Osteoblast (primary cell): ENCODE results near the gene SECTM1. TPM values are rescaled to one million over a fixed set of nuclear protein-coding genes. Genes with fewer than 3 reads are reported as not detected.

Source experiments
- DNase-seq: peaks from one replicate; pipeline ENCODE4 v3.0.0; 2011; ENCODE audit warnings: low spot score, mixed read lengths; ENCODE audit not compliant: insufficient read length; ENCODE audit errors: missing footprints
- H2AFZ ChIP-seq: 2 replicates; pipeline ENCODE4 v1.6.0; 2011; ENCODE audit warnings: mild to moderate bottlenecking, low read length
- H3K27ac ChIP-seq: 2 replicates; pipeline ENCODE4 v1.5.1; 2011; ENCODE audit warnings: mild to moderate bottlenecking, low read depth, low read length, moderate library complexity
- H3K27me3 ChIP-seq: 2 replicates; pipeline ENCODE4 v1.6.0; 2012; ENCODE audit warnings: mild to moderate bottlenecking, control low read depth, inconsistent platforms, low read length, moderate library complexity; ENCODE audit not compliant: insufficient read depth
- H3K36me3 ChIP-seq: 2 replicates; pipeline ENCODE4 v1.5.1; 2011; ENCODE audit warnings: mild to moderate bottlenecking, low read length, control low read depth, moderate library complexity; ENCODE audit not compliant: insufficient read depth
- H3K4me1 ChIP-seq: 2 replicates; pipeline ENCODE4 v1.5.1; 2011; ENCODE audit warnings: mild to moderate bottlenecking, low read length, control low read depth, moderate library complexity; ENCODE audit not compliant: insufficient read depth
- H3K4me2 ChIP-seq: 2 replicates; pipeline ENCODE4 v1.6.0; 2011; ENCODE audit warnings: mild to moderate bottlenecking, low read length; ENCODE audit not compliant: insufficient read depth
- H3K4me3 ChIP-seq: fragments of 200-600 bp; sonication (generic); 3 replicates; pipeline ENCODE4 v1.5.1; 2012; ENCODE audit warnings: mild to moderate bottlenecking, low read length, inconsistent platforms; ENCODE audit not compliant: insufficient read depth
- H3K79me2 ChIP-seq: 2 replicates; pipeline ENCODE4 v1.6.0; 2012; ENCODE audit warnings: mild to moderate bottlenecking, low read length, control low read depth, inconsistent platforms; ENCODE audit not compliant: insufficient read depth
- H3K9me3 ChIP-seq: 2 replicates; pipeline ENCODE4 v1.5.1; 2011; ENCODE audit warnings: low read depth, low read length, control low read depth
- H4K20me1 ChIP-seq: 2 replicates; pipeline ENCODE4 v1.6.0; 2012; ENCODE audit warnings: mild to moderate bottlenecking, low read length, control low read depth; ENCODE audit not compliant: insufficient read depth
- total RNA-seq: library from RNA; depleted of rRNA; stranded (reverse); fragments of >200 nt; gene quantifications from 2 replicates; pipeline ENCODE4 v1.2.3, GENCODE V29; 2012
- TF ChIP-seq, protein P1 (sequence below): IDR thresholded peaks from 2 replicates; pipeline ENCODE4 v1.5.1; 2011; ENCODE audit warnings: mild to moderate bottlenecking, low read depth, low read length, moderate library complexity; ENCODE audit errors: extremely low read depth

Gene SECTM1
- total RNA-seq, 1 donor = 5.8 TPM

DNA sequence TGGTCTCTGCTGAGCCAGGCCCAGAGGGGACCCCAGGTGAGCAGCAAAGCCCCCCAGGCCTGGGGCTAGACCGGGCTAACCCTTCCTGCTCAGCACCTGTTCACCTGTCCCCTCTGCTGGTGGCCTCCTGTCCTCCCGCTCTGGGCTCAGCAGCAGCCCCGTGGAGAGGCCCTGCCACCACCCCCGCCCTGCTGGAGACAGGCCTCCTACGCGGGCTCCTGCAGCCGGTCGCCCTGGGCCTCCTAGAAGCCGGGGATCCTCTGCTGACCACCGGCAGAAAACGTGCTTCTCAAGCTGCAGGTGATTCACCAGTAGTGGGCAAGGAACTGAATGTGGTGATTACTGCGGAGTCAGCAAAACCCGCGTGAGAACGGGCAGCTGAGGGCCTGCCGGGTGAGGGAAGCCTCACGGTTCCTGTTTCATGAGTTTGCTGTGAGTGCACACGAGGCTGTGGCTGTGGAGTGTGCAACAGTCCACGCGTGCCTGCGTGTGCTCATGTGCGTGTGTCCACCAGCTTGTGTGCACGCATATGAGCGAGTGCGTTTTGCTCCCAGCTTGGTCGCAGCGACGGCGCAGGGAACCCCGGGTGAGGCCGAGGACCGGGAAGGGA is 792 bp downstream of the SECTM1 start:
- peak overlapping the region; percentile 86 for H3K4me2 ChIP-seq
- H3K4me3 ChIP-seq = peak overlapping the region; percentile 72
- peak; percentile 97 for DNase-seq

DNA sequence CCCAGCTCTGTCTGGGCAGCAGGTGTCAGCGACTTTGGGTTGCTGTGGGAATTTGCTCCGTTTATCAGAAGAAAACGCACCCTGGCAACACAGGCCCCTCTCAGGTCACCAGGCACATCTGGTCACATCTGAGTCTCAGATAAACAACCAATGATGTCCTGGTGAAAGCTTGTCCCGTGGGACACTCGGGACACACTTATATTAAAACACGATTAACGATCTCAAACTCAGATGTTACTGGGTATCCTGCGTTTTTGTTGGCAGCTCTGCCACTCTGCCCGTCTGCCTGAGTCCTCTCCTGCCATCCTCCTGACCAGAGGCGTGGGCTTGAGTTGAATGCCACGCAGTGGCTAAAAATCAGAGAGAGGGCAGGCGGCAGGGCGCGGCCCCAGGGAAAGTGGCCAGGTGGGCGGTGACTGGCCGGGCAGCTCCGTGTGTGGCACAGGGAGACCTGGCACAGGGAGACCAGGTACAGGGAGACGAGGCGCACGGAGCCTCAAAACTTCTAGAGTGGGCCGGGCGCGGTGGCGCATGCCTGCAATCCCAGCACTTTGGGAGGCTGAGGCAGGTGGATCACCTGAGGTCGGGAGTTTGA is 2.1 kb downstream of the SECTM1 start:
- H3K4me1 ChIP-seq = peaks cover 27% of the 10 kb centered on the region
- no peaks in the 10 kb centered on the region for H3K36me3 ChIP-seq
- H3K4me3 ChIP-seq = no peak overlapping the region
- H3K9me3 ChIP-seq = no peaks in the 10 kb centered on the region
- no peaks in the 10 kb centered on the region for H3K79me2 ChIP-seq
- TF ChIP-seq, protein P1, sequence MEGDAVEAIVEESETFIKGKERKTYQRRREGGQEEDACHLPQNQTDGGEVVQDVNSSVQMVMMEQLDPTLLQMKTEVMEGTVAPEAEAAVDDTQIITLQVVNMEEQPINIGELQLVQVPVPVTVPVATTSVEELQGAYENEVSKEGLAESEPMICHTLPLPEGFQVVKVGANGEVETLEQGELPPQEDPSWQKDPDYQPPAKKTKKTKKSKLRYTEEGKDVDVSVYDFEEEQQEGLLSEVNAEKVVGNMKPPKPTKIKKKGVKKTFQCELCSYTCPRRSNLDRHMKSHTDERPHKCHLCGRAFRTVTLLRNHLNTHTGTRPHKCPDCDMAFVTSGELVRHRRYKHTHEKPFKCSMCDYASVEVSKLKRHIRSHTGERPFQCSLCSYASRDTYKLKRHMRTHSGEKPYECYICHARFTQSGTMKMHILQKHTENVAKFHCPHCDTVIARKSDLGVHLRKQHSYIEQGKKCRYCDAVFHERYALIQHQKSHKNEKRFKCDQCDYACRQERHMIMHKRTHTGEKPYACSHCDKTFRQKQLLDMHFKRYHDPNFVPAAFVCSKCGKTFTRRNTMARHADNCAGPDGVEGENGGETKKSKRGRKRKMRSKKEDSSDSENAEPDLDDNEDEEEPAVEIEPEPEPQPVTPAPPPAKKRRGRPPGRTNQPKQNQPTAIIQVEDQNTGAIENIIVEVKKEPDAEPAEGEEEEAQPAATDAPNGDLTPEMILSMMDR = no peak
- H4K20me1 ChIP-seq = no peaks in the 10 kb centered on the region
- H2AFZ ChIP-seq = no peak overlapping the region
- H3K27ac ChIP-seq = no peak overlapping the region
- H3K4me2 ChIP-seq = no peak overlapping the region
- peak; percentile 93 for DNase-seq
- peaks cover 29% of the 10 kb centered on the region for H3K27me3 ChIP-seq

More for the DNA sequence above, 792 bp downstream of the SECTM1 start:
- Histone ChIP-seq H3K4me1 (peaks cover 27% of the 10 kb centered on the region), H3K27me3 (peaks cover 23% of the 10 kb centered on the region), H3K36me3 (no peaks in the 10 kb centered on the region), H2AFZ (peak overlapping the region; percentile 47), H3K9me3 (no peaks in the 10 kb centered on the region), H3K27ac (no peak overlapping the region), H4K20me1 (no peaks in the 10 kb centered on the region), H3K79me2 (no peaks in the 10 kb centered on the region)
- TF ChIP-seq, protein P1 = no peak

DNA sequence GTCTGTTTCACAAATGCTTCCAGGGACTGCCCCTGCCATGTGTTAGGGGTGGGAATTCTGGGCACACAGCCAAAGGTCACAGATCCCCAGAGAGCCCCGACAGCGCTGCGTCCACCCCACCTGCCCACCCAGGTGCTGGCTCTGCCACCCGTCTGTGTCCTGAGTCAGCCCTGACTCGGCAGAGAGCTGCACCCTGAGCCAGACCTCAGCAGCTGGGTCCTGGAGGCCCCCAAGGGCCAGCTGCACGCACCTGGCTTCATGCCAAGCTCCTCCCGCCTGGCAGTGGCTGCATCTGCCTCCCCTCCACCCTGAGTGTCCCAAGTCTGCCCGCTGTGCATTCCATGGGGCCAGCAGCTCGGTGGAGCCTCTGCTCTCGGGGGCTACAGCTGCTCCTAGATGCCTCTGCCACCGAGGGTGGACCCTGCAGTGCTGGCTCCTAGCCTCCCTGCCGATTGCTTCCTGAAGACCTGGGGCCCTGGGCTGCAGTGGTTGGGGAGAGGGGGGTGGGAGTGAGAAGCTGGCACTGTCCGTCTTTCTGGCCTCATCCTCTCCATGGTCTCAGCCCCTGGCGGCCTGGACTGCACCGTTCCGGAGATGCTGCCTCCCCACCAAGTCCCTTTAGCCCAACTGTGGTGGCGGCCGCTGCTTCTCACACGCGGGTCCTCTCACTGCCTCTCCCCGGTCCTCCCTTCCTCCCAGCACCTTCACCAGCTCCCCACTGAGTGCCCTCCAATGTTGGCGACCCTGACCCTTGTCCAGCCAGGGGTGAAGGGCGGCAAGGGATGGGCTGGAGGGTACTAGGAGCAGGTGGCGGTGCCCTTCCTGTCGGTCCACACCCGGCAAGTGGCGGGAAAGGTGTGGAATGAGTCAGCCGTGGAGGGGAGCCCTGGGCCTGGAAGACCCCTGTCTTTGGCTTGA is 3.0 kb downstream of the SECTM1 start:
- no peaks in the 10 kb centered on the region for H3K36me3 ChIP-seq
- H3K27me3 ChIP-seq = peaks cover 29% of the 10 kb centered on the region
- no peak overlapping the region for H3K27ac ChIP-seq
- H3K79me2 ChIP-seq = no peaks in the 10 kb centered on the region
- TF ChIP-seq, protein P1 = no peak
- no peaks in the 10 kb centered on the region for H3K9me3 ChIP-seq
- H3K4me2 ChIP-seq = no peak overlapping the region
- H3K4me3 ChIP-seq = no peak overlapping the region
- DNase-seq = peak; percentile 97
- no peaks in the 10 kb centered on the region for H4K20me1 ChIP-seq
- no peak overlapping the region for H2AFZ ChIP-seq
- H3K4me1 ChIP-seq = peaks cover 27% of the 10 kb centered on the region
